Suppressor macrophage treated with lipopolysaccharide for 1 hour (primary cell): ENCODE data around the gene ME2.
A peak's percentile ranks its signal among the peaks of the same experiment; 100 is the strongest.
"Not testable (repeated sequence)": the region's sequence is repeated elsewhere in the genome, so short reads cannot be mapped to it uniquely, and the experiment has no call there.

ENCODE experiments used
- DNase-seq, 3 donors: peaks; one replicate each; pipeline ENCODE4 v3.0.0-alpha.2; 2020 to 2022

ME2 gene

GRCh38 chr18:50878345-50879301, at the start of gene ME2:
ME2 (plus strand) TSS chr18:50879118; CDS start chr18:50895821, 16,703 bp downstream.
- peak; percentile 96 to 97 (median 97) for DNase-seq

- no peak for DNase-seq
These were observed 49.3 kb upstream of the ME2 start for GRCh38 chr18:50829644-50830043.

- peak; percentile 66 to 73 (median 71) for DNase-seq
These were observed 48.4 kb upstream of the ME2 start for GRCh38 chr18:50830544-50830943.

- DNase-seq: no peak
These were observed 46.2 kb upstream of the ME2 start for GRCh38 chr18:50832754-50833153.

GRCh38 chr18:50833496-50833895, 45.4 kb upstream of the ME2 start:
- DNase-seq: not testable (repeated sequence)

GRCh38 chr18:50836521-50836957, 42.4 kb upstream of the ME2 start:
- peak in 2 of 3 donors; percentile 60 to 61 for DNase-seq

GRCh38 chr18:50839341-50839740, 39.6 kb upstream of the ME2 start:
- no peak for DNase-seq

- no peak for DNase-seq
These were observed 38.9 kb upstream of the ME2 start for GRCh38 chr18:50839996-50840395.

GRCh38 chr18:50842846-50843245, 36.1 kb upstream of the ME2 start:
- DNase-seq: peak in 2 of 3 donors; percentile 55 to 58

GRCh38 chr18:50844554-50844953, 34.4 kb upstream of the ME2 start:
- no peak for DNase-seq

- no peak for DNase-seq
These were observed 34.0 kb upstream of the ME2 start for GRCh38 chr18:50844960-50845359.

- DNase-seq: peak; percentile 22 to 73 (median 73)
These were observed 31.7 kb upstream of the ME2 start for GRCh38 chr18:50847192-50847591.

GRCh38 chr18:50848061-50848551, 30.8 kb upstream of the ME2 start:
- peak; percentile 77 to 90 (median 89) for DNase-seq

- DNase-seq: peak; percentile 62 to 80 (median 79)
These were observed 29.9 kb upstream of the ME2 start for GRCh38 chr18:50848991-50849390.

GRCh38 chr18:50849419-50849821, 29.5 kb upstream of the ME2 start:
- DNase-seq: peak; percentile 55 to 73 (median 68)

GRCh38 chr18:50850307-50851065, 28.4 kb upstream of the ME2 start:
- DNase-seq: peak in 2 of 3 donors; percentile 28 to 33

GRCh38 chr18:50853863-50854271, 25.1 kb upstream of the ME2 start:
- DNase-seq: peak; percentile 91 to 99 (median 98)

GRCh38 chr18:50855976-50856757, 22.8 kb upstream of the ME2 start:
- DNase-seq: no peak

GRCh38 chr18:50857166-50857565, 21.8 kb upstream of the ME2 start:
- peak; percentile 31 to 54 (median 48) for DNase-seq

GRCh38 chr18:50857694-50858093, 21.2 kb upstream of the ME2 start:
- DNase-seq: peak in 1 of 3 donors; percentile 49

GRCh38 chr18:50859793-50860555, 18.9 kb upstream of the ME2 start:
- peak; percentile 58 to 67 (median 64) for DNase-seq

- DNase-seq: no peak
These were observed 17.3 kb upstream of the ME2 start for GRCh38 chr18:50861617-50862016.
